HepG2 (cell line): Measurements from ENCODE around the gene SERPINF2. TPM values are rescaled to one million over a fixed set of nuclear protein-coding genes. Genes with fewer than 3 reads are reported as not detected.
A peak's percentile ranks its signal among the peaks of the same experiment; 100 is the strongest.

Source experiments
- ATF6 ChIP-seq: sonication (generic); formaldehyde crosslinking; conservative IDR thresholded peaks from 2 replicates; pipeline ENCODE4 v1.4.0; 2020; ENCODE audit warnings: missing genetic modification reagents
- ATRX ChIP-seq: sonication (generic); formaldehyde crosslinking; IDR thresholded peaks from 2 replicates; pipeline ENCODE4 v1.4.0; 2020; ENCODE audit warnings: missing genetic modification reagents, borderline replicate concordance
- DNMT1 ChIP-seq: sonication (generic); formaldehyde crosslinking; IDR thresholded peaks from 2 replicates; pipeline ENCODE4 v1.5.1; 2020; ENCODE audit warnings: mild to moderate bottlenecking, missing genetic modification reagents
- DR1 ChIP-seq: sonication (generic); formaldehyde crosslinking; IDR thresholded peaks from 2 replicates; pipeline ENCODE4 v1.8.0; 2021; ENCODE audit warnings: mild to moderate bottlenecking, missing genetic modification reagents, inconsistent platforms
- DZIP1 ChIP-seq: sonication (generic); formaldehyde crosslinking; IDR thresholded peaks from 2 replicates; pipeline ENCODE4 v1.5.0; 2020; ENCODE audit warnings: mild to moderate bottlenecking, missing genetic modification reagents
- ELK4 ChIP-seq: sonication (generic); formaldehyde crosslinking; IDR thresholded peaks from 2 replicates; pipeline ENCODE4 v1.9.0; 2021; ENCODE audit warnings: missing genetic modification reagents, borderline replicate concordance
- GABPA ChIP-seq, 2 experiments: IDR thresholded peaks; 2 replicates each; pipeline ENCODE4 v1.6.1; 2011 to 2016; ENCODE audit warnings: low read depth in 2 of 2, low read length in 1 of 2, missing biosample characterization in 1 of 2, missing genetic modification characterization in 1 of 2
- HNF4A ChIP-seq: sonication (generic); formaldehyde crosslinking; IDR thresholded peaks from 2 replicates; pipeline ENCODE4 v1.4.0; 2020; ENCODE audit warnings: missing genetic modification reagents
- HNRNPUL1 ChIP-seq: fragments of 200-400 bp; formaldehyde crosslinking; IDR thresholded peaks from 2 replicates; pipeline ENCODE4 v1.6.1; 2017; ENCODE audit warnings: low read depth, mild to moderate bottlenecking, low read length, moderate library complexity
- HOXA5 ChIP-seq: sonication (generic); formaldehyde crosslinking; IDR thresholded peaks from 2 replicates; pipeline ENCODE4 v1.4.0; 2020; ENCODE audit warnings: missing genetic modification reagents
- JARID2 ChIP-seq: sonication (generic); formaldehyde crosslinking; IDR thresholded peaks from 2 replicates; pipeline ENCODE4 v1.8.1; 2023; ENCODE audit warnings: missing genetic modification reagents, inconsistent platforms; ENCODE audit not compliant: insufficient replicate concordance
- KMT2A ChIP-seq: sonication (generic); formaldehyde crosslinking; IDR thresholded peaks from 2 replicates; pipeline ENCODE4 v1.4.0; 2020; ENCODE audit warnings: missing genetic modification reagents
- MAX ChIP-seq: IDR thresholded peaks from 2 replicates; pipeline ENCODE4 v1.6.1; 2012; ENCODE audit warnings: inconsistent platforms
- MYPOP ChIP-seq: sonication (generic); formaldehyde crosslinking; IDR thresholded peaks from 2 replicates; pipeline ENCODE4 v1.8.1; 2023; ENCODE audit warnings: mild to moderate bottlenecking, moderate library complexity, missing genetic modification reagents
- NFIC ChIP-seq: IDR thresholded peaks from 2 replicates; pipeline ENCODE4 v1.6.1; 2012; ENCODE audit warnings: mild to moderate bottlenecking, low read length, inconsistent platforms
- NFRKB ChIP-seq: fragments of 450-650 bp; IDR thresholded peaks from 2 replicates; pipeline ENCODE4 v1.6.1; 2017
- TEAD3 ChIP-seq: optimal IDR thresholded peaks from 2 replicates; pipeline ENCODE3; 2016; ENCODE audit warnings: borderline replicate concordance
- ZBTB26 ChIP-seq: IDR thresholded peaks from 2 replicates; pipeline ENCODE4 v1.6.1; 2016; ENCODE audit warnings: missing compliant biosample characterization, missing genetic modification reagents, borderline replicate concordance
- ZNF432 ChIP-seq: sonication (generic); formaldehyde crosslinking; IDR thresholded peaks from 2 replicates; pipeline ENCODE4 v1.5.0; 2020; ENCODE audit warnings: missing genetic modification reagents, mild to moderate bottlenecking, borderline replicate concordance
- ZNF598 ChIP-seq: sonication (generic); formaldehyde crosslinking; IDR thresholded peaks from 2 replicates; pipeline ENCODE4 v1.5.1; 2020; ENCODE audit warnings: mild to moderate bottlenecking, missing genetic modification reagents, borderline replicate concordance
- ZNF792 ChIP-seq: IDR thresholded peaks from 2 replicates; pipeline ENCODE4 v1.6.1; 2016
- ZSCAN30 ChIP-seq: sonication (generic); formaldehyde crosslinking; IDR thresholded peaks from 2 replicates; pipeline ENCODE4 v1.5.0; 2020; ENCODE audit warnings: mild to moderate bottlenecking, missing genetic modification reagents
- polyA plus RNA-seq, 8 experiments: library from polyadenylated mRNA; depleted of rRNA in 3 of 8; stranded (reverse) in 7 of 8; unstranded in 1 of 8; fragments of >200 nt; fragmentation: Illumina TruSeq in 4 of 8; extraction: Trizol in 4 of 8; gene quantifications; 2 replicates each; pipeline versions ENCODE4 v1.2.1 to v1.2.3, GENCODE V29; 2011 to 2016; ENCODE audit warnings: low read depth in 4 of 8, missing spikeins in 1 of 8, mixed read lengths in 1 of 8; ENCODE audit not compliant: insufficient read depth in 1 of 8
- total RNA-seq, 5 experiments: library from RNA; depleted of rRNA; stranded (reverse); fragments of >200 nt; fragmentation: Illumina TruSeq; extraction: Trizol; gene quantifications; 2 replicates each; pipeline ENCODE4 v1.2.3, GENCODE V29; 2016; ENCODE audit warnings: low read depth in 1 of 5

SERPINF2 gene
- total and polyA plus RNA-seq, 2 of the 13 experiments (the other 11 are each of a cell fraction or from before 2014, with no cell fraction given) = 309 to 548 TPM

- TF ChIP-seq ATF6 (CRISPR knock-in tag) (no peak), ELK4 (CRISPR knock-in tag) (no peak), HNF4A (CRISPR knock-in tag) (peak; percentile 94), KMT2A (no peak), ZNF792 (peak; percentile 36; the same call in 1 of the 2 replicates), JARID2 (CRISPR knock-in tag) (no peak), ZSCAN30 (CRISPR knock-in tag) (no peak), NFRKB (no peak), DZIP1 (CRISPR knock-in tag) (no peak), HNRNPUL1 (no peak), DNMT1 (no peak), DR1 (CRISPR knock-in tag) (no peak), GABPA (IDR thresholded peaks at IDR 0.05; ENCODE audit: low read depth, low read length) (no peak), GABPA (CRISPR knock-in tag; IDR thresholded peaks at IDR 0.05; ENCODE audit: low read depth) (peak; percentile 50; the same call in 1 of the 2 replicates), ZNF598 (no peak), MYPOP (no peak), ZBTB26 (CRISPR knock-in tag) (no peak), MAX (peak; percentile 84), TEAD3 (CRISPR knock-in tag) (peak; percentile 100), HOXA5 (CRISPR knock-in tag) (no peak), ATRX (CRISPR knock-in tag) (no peak), ZNF432 (CRISPR knock-in tag) (no peak), NFIC (no peak)
Measured at GRCh38 chr17:1714427-1714979, 28.2 kb upstream of the SERPINF2 start (continued).
